Astrocyte (in vitro differentiated cells and primary cell): ENCODE results near the gene GAGE12H.
"Not testable (repeated sequence)": the region's sequence is repeated elsewhere in the genome, so short reads cannot be mapped to it uniquely, and the experiment has no call there.

Source experiments
- EZH2 ChIP-seq: IDR thresholded peaks from 2 replicates; pipeline ENCODE4 v1.6.1; 2012; ENCODE audit warnings: mild to moderate bottlenecking, low read length, inconsistent platforms; ENCODE audit not compliant: insufficient read depth
- TF ChIP-seq, protein P1 (sequence below): IDR thresholded peaks from 2 replicates; pipeline ENCODE4 v1.5.1; 2011; ENCODE audit warnings: low read depth, mild to moderate bottlenecking, inconsistent platforms, low read length, moderate library complexity; ENCODE audit not compliant: insufficient read depth

DNA sequence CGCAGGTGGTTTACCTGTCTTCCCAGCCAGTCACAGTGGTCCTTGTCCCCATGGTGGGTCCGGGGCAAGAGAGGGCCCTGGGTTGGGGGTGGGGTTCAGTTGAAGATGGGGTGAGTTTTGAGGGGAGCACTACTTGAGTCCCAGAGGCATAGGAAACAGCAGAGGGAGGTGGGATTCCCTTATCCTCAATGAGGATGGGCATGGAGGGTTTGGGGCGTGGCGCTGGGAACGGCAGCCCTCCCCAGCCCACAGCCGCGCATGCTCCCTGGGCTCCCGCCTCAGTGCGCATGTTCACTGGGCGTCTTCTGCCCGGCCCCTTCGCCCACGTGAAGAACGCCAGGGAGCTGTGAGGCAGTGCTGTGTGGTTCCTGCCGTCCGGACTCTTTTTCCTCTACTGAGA is 19.2 kb upstream of the GAGE12H start, which contains the start of gene GAGE12F:
- TF ChIP-seq, protein P1, sequence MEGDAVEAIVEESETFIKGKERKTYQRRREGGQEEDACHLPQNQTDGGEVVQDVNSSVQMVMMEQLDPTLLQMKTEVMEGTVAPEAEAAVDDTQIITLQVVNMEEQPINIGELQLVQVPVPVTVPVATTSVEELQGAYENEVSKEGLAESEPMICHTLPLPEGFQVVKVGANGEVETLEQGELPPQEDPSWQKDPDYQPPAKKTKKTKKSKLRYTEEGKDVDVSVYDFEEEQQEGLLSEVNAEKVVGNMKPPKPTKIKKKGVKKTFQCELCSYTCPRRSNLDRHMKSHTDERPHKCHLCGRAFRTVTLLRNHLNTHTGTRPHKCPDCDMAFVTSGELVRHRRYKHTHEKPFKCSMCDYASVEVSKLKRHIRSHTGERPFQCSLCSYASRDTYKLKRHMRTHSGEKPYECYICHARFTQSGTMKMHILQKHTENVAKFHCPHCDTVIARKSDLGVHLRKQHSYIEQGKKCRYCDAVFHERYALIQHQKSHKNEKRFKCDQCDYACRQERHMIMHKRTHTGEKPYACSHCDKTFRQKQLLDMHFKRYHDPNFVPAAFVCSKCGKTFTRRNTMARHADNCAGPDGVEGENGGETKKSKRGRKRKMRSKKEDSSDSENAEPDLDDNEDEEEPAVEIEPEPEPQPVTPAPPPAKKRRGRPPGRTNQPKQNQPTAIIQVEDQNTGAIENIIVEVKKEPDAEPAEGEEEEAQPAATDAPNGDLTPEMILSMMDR, result not testable (repeated sequence)
- not testable (repeated sequence) for TF ChIP-seq EZH2
